ENCODE data around the gene LRRC32. TPM values are rescaled to one million over a fixed set of nuclear protein-coding genes. Genes with fewer than 3 reads are reported as not detected.

LRRC32 gene, protein sequence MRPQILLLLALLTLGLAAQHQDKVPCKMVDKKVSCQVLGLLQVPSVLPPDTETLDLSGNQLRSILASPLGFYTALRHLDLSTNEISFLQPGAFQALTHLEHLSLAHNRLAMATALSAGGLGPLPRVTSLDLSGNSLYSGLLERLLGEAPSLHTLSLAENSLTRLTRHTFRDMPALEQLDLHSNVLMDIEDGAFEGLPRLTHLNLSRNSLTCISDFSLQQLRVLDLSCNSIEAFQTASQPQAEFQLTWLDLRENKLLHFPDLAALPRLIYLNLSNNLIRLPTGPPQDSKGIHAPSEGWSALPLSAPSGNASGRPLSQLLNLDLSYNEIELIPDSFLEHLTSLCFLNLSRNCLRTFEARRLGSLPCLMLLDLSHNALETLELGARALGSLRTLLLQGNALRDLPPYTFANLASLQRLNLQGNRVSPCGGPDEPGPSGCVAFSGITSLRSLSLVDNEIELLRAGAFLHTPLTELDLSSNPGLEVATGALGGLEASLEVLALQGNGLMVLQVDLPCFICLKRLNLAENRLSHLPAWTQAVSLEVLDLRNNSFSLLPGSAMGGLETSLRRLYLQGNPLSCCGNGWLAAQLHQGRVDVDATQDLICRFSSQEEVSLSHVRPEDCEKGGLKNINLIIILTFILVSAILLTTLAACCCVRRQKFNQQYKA
- total RNA-seq: 45.1 and 144 TPM in 2 replicates

GRCh38 chr11:76670485-76671236 lies at the start of gene LRRC32:
LRRC32 (minus strand) TSS chr11:76670747; CDS start chr11:76665954, 4,793 bp downstream.

Other genes starting within 250 kb of the LRRC32 start
- gene EMSY, start 225.7 kb downstream of the LRRC32 start, total RNA-seq: 11.6 and 13.4 TPM in 2 replicates
- 23.1 and 28.9 TPM in 2 replicates for gene TSKU, start 112.6 kb upstream of the LRRC32 start, total RNA-seq
- 7.8 and 8.6 TPM in 2 replicates for gene ACER3, start 190.2 kb upstream of the LRRC32 start, total RNA-seq